Lower leg skin (tissue), 3 donors: Measurements from ENCODE around the gene DMXL2.

Experiments used
- CTCF ChIP-seq, 3 donors: fragments of 450-650 bp; IDR thresholded peaks; one replicate each; pipeline ENCODE4 v1.5.1; 2016; ENCODE audit warnings: antibody characterized with exemption in 3 of 3, mild to moderate bottlenecking in 3 of 3, moderate library complexity in 2 of 3
- POLR2A ChIP-seq, 2 donors: fragments of 450-650 bp; IDR thresholded peaks; one replicate each; pipeline ENCODE4 v1.6.1; 2016 to 2017; ENCODE audit warnings: antibody characterized with exemption in 2 of 2, mild to moderate bottlenecking in 1 of 2, moderate library complexity in 1 of 2

DNA sequence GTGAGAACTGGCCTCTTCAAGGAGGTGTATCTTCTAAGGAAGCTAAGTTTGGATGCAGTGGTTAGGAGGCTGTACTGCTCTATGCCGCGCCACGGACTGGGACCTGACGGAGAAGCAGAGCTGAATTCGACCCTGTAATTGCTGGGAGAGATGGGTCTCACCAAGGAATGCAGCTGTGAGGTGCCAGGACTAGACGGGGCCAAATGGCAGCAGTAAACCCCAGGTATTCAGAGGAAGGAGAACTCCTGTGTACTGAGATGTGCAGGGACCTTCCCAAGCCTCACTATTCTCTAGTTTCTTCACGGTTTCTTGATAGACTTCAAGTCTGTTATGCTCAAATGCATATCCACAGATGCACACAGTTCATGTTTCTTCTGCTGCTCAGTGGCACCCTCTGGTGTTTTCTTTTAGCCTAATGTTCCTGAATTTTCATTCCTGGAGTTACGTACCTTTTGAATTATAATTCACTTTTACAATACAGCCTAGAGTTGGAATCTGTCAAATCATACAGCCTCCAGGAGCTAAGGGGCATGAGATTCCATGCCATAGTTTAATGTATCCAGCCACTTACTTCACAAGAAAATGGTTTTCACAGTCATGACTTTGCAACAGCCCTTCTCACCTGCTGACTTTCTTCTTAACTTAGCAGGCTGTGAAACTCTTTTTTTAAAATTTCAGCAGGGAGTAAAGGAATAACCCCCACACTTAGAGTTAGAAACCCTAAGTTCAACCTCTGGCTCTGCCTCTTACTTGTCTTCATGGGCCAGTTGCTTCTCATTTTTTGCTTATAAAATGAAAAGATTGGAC, 219.3 kb downstream of the DMXL2 start:
- TF ChIP-seq CTCF (IDR thresholded peaks at IDR 0.05), result no peak
- no peak for TF ChIP-seq POLR2A (IDR thresholded peaks at IDR 0.05)
